Breast epithelium (tissue), 3 donors: ENCODE data around the gene CDCA4.

Source experiments
- POLR2A ChIP-seq: fragments of 450-650 bp; IDR thresholded peaks from one replicate; pipeline ENCODE4 v1.6.1; 2016; ENCODE audit warnings: antibody characterized with exemption, mild to moderate bottlenecking, moderate library complexity
- POLR2AphosphoS5 ChIP-seq, 3 donors: sonication (generic); formaldehyde crosslinking; IDR thresholded peaks; one replicate each; pipeline ENCODE4 v1.6.1; 2017; ENCODE audit warnings: antibody characterized with exemption in 3 of 3
- TF ChIP-seq, protein P1 (sequence below), 3 donors: fragments of 450-650 bp; IDR thresholded peaks; one replicate each; pipeline ENCODE4 v1.5.1; 2016 to 2017; ENCODE audit warnings: antibody characterized with exemption in 3 of 3, mild to moderate bottlenecking in 3 of 3, moderate library complexity in 3 of 3

DNA sequence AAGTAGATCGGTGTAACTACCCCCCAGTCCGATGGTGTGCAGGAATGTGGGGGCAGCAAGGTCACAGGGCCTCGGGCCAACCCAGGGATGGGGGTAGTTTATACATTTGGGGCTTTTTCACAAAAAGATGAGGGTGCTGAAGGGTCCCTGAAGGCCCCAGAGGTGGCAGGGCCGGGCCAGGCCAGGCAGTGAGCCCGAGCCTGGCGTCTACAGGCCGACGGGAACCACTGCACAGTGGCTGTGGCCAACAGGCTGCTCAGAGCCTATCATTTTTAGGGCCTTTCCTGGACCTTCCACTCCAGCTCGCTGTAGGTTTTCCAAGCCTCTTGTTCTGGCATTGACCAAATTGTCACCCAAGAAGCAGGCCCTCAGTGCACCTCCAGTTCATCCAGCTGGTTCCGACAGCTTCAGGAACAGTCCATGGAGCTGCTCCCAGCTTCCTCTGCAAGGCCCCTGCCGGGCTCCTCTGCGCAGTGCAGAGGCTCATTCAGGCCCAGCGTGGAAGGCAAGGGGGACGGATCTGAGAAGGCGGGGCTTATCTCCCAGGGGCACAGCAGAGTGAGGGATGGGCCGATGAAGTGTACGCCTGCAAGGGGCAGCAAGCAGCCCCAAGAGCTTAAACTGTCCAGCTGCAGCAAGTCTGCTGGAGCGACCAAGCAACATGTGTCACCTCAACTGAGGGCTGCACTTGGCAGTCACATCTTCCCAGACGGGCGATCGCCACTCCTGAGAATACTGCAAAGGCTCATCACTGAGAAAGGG is 13.9 kb downstream of the CDCA4 start:
- TF ChIP-seq, protein P1, sequence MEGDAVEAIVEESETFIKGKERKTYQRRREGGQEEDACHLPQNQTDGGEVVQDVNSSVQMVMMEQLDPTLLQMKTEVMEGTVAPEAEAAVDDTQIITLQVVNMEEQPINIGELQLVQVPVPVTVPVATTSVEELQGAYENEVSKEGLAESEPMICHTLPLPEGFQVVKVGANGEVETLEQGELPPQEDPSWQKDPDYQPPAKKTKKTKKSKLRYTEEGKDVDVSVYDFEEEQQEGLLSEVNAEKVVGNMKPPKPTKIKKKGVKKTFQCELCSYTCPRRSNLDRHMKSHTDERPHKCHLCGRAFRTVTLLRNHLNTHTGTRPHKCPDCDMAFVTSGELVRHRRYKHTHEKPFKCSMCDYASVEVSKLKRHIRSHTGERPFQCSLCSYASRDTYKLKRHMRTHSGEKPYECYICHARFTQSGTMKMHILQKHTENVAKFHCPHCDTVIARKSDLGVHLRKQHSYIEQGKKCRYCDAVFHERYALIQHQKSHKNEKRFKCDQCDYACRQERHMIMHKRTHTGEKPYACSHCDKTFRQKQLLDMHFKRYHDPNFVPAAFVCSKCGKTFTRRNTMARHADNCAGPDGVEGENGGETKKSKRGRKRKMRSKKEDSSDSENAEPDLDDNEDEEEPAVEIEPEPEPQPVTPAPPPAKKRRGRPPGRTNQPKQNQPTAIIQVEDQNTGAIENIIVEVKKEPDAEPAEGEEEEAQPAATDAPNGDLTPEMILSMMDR (IDR thresholded peaks at IDR 0.05), result no peak
- TF ChIP-seq POLR2A (no peak), POLR2AphosphoS5 (IDR thresholded peaks at IDR 0.05) (no peak)
